Endothelial cell of umbilical vein (primary cell): ENCODE results near the gene COL13A1. TPM values are rescaled to one million over a fixed set of nuclear protein-coding genes. Genes with fewer than 3 reads are reported as not detected.

Experiments
- BruUV-seq: library from RNA; stranded (reverse); fragments of 400-500 nt; replicated peaks from 2 replicates; lab custom pipeline; 2021; lab: Mats Ljungman, UMichigan
- CTCF ChIA-PET: fragments of 300-600, 350-600 bp; sonication (Branson Sonifier 250); formaldehyde crosslinking; loops from one replicate; lab custom pipeline; 2021; ENCODE audit warnings: antibody characterized with exemption, inconsistent platforms; lab: Charles Lee
- POLR2A ChIA-PET: fragments of 300-600, 350-600 bp; sonication (Branson Sonifier 250); formaldehyde crosslinking; loops from one replicate; lab custom pipeline; 2021; ENCODE audit warnings: antibody characterized with exemption, inconsistent platforms; lab: Charles Lee
- DNase-seq: peaks from one replicate; pipeline ENCODE4 v3.0.0-alpha.2; 2011; ENCODE audit warnings: low read depth, low spot score
- FAIRE-seq: peaks from 2 replicates; lab custom pipeline; 2011; peaks lifted over from hg19 to GRCh38; lab: Jason Lieb, UNC
- H2AFZ ChIP-seq: 2 replicates; pipeline ENCODE4 v1.6.0; 2012; ENCODE audit warnings: low read depth, low read length, control low read depth, inconsistent platforms
- H3K27ac ChIP-seq: 2 replicates; pipeline ENCODE4 v1.5.1; 2011; ENCODE audit warnings: low read depth, mild to moderate bottlenecking, control low read depth, low read length, moderate library complexity; ENCODE audit not compliant: insufficient read depth
- H3K27me3 ChIP-seq, 2 experiments: 2 replicates each; pipeline versions ENCODE4 v1.6.0 to v1.6.1; 2011; ENCODE audit warnings: low read length in 2 of 2, mixed read lengths in 1 of 2; ENCODE audit not compliant: control insufficient read depth in 2 of 2, insufficient read depth in 2 of 2
- H3K36me3 ChIP-seq, 2 experiments: 2 replicates in 1 of 2; 3 replicates in 1 of 2; pipeline ENCODE4 v1.5.1; 2011; ENCODE audit warnings: low read length in 2 of 2, mild to moderate bottlenecking in 1 of 2, moderate library complexity in 1 of 2; ENCODE audit not compliant: control insufficient read depth in 2 of 2, insufficient read depth in 2 of 2; ENCODE audit errors: extremely low read depth in 1 of 2
- H3K4me1 ChIP-seq: 3 replicates; pipeline ENCODE4 v1.5.1; 2011; ENCODE audit warnings: mild to moderate bottlenecking, low read length; ENCODE audit not compliant: control insufficient read depth, insufficient read depth; ENCODE audit errors: extremely low read depth
- H3K4me2 ChIP-seq: 2 replicates; pipeline ENCODE4 v1.6.1; 2011; ENCODE audit warnings: low read length, control low read depth, mixed read lengths; ENCODE audit not compliant: insufficient read depth
- H3K4me3 ChIP-seq, 3 experiments: fragments of 200-600 bp in 1 of 3; sonication (generic), shearing (Covaris generic) in 1 of 3; replicated peaks in 1 of 3; 2 replicates each; pipeline ENCODE4 v1.5.1; 2011 to 2016; ENCODE audit warnings: control low read depth in 3 of 3, low read length in 3 of 3, mild to moderate bottlenecking in 2 of 3, inconsistent platforms in 1 of 3, low read depth in 1 of 3, moderate library complexity in 1 of 3; ENCODE audit not compliant: insufficient read depth in 1 of 3
- H3K79me2 ChIP-seq: 2 replicates; pipeline ENCODE4 v1.6.0; 2012; ENCODE audit warnings: low read length, inconsistent platforms; ENCODE audit not compliant: control insufficient read depth, insufficient read depth
- H3K9ac ChIP-seq: replicated peaks from 2 replicates; pipeline ENCODE3; 2011; ENCODE audit warnings: low read length, control low read depth; ENCODE audit not compliant: insufficient read depth; ENCODE audit errors: extremely low read depth
- H3K9me1 ChIP-seq: replicated peaks from 3 replicates; pipeline ENCODE4 v1.6.0; 2011; ENCODE audit warnings: mild to moderate bottlenecking, low read length; ENCODE audit not compliant: control insufficient read depth, insufficient read depth; ENCODE audit errors: extremely low read depth
- H3K9me3 ChIP-seq: replicated peaks from 2 replicates; pipeline ENCODE4 v1.5.1; 2012; ENCODE audit warnings: low read length, inconsistent platforms; ENCODE audit not compliant: control insufficient read depth, insufficient read depth
- H4K20me1 ChIP-seq: replicated peaks from 2 replicates; pipeline ENCODE3; 2011; ENCODE audit warnings: mild to moderate bottlenecking, low read length; ENCODE audit not compliant: control insufficient read depth, insufficient read depth; ENCODE audit errors: extremely low read depth
- CTCF ChIP-seq, 2 donors: IDR thresholded peaks; 1 replicate in 1 of 2; 2 replicates in 1 of 2; pipeline ENCODE4 v1.5.1; 2011; ENCODE audit warnings: low read length in 2 of 2, mild to moderate bottlenecking in 2 of 2, moderate library complexity in 2 of 2, control low read depth in 1 of 2, inconsistent platforms in 1 of 2, low read depth in 1 of 2; ENCODE audit not compliant: insufficient read depth in 1 of 2; ENCODE audit errors: extremely low read depth in 1 of 2
- EZH2 ChIP-seq: IDR thresholded peaks from 2 replicates; pipeline ENCODE4 v1.6.1; 2012; ENCODE audit warnings: borderline replicate concordance, low read depth, mild to moderate bottlenecking, moderate library complexity, low read length, inconsistent platforms; ENCODE audit not compliant: severe bottlenecking
- FOS ChIP-seq: IDR thresholded peaks from 2 replicates; pipeline ENCODE4 v1.6.1; 2011; ENCODE audit warnings: mild to moderate bottlenecking, low read length, moderate library complexity, borderline replicate concordance; ENCODE audit not compliant: insufficient read depth
- GATA2 ChIP-seq: IDR thresholded peaks from 2 replicates; pipeline ENCODE4 v1.7.0; 2011; ENCODE audit warnings: low read depth, mild to moderate bottlenecking, moderate library complexity, mixed read lengths, low read length; ENCODE audit not compliant: insufficient read length, insufficient read depth
- JUN ChIP-seq: IDR thresholded peaks from 2 replicates; pipeline ENCODE4 v1.6.1; 2011; ENCODE audit warnings: borderline replicate concordance, low read depth; ENCODE audit not compliant: insufficient read length, insufficient read depth
- MYC ChIP-seq: IDR thresholded peaks from one replicate; pipeline ENCODE4 v1.6.1; 2011; ENCODE audit warnings: mild to moderate bottlenecking, low read depth, low read length
- POLR2A ChIP-seq: IDR thresholded peaks from 2 replicates; pipeline ENCODE4 v1.6.1; 2012; ENCODE audit warnings: low read depth, mild to moderate bottlenecking, control low read depth, low read length
- POLR2AphosphoS5 ChIP-seq: IDR thresholded peaks from 2 replicates; pipeline ENCODE4 v1.6.1; 2012; ENCODE audit warnings: low read depth, mild to moderate bottlenecking, control low read depth, low read length, moderate library complexity; ENCODE audit not compliant: insufficient read depth
- dilution Hi-C: fragments of 300-500 bp; cut with MboI; formaldehyde crosslinking; loops from one replicate; pipeline ENCODE4 v1.15.0; 2019; ENCODE audit warnings: low sequenced_read_pairs; ENCODE audit not compliant: extremely low pct_ligation_motif_present
- intact Hi-C: fragments of 100-400 bp; cut with micrococcal nuclease; formaldehyde crosslinking; loops from one replicate; pipeline ENCODE4 v1.10.0; 2022
- polyA plus RNA-seq, 4 experiments: library from polyadenylated mRNA; depleted of rRNA in 3 of 4; stranded (reverse) in 3 of 4; unstranded in 1 of 4; fragments of >200 nt; gene quantifications; 2 replicates each; pipeline versions ENCODE4 v1.2.1 to v1.2.3, GENCODE V29; 2011 to 2012; ENCODE audit warnings: missing spikeins in 1 of 4
- total RNA-seq: library from RNA; stranded (reverse); gene quantifications from 2 replicates; pipeline ENCODE4 v1.2.3, GENCODE V29; 2021
- TF ChIP-seq, protein P1 (sequence below): IDR thresholded peaks from 2 replicates; pipeline ENCODE4 v1.6.1; 2011; ENCODE audit not compliant: insufficient read depth, insufficient read length

COL13A1 gene
- total and polyA plus RNA-seq, 2 donors (not counting 3 experiments of a cell fraction or from before 2014, with no cell fraction given): 21.4 to 47.5 TPM

- Histone ChIP-seq H3K79me2 (no peaks in the 10 kb centered on the region), H2AFZ (no peak overlapping the region), H3K4me2 (no peak overlapping the region), H3K9me3 (no peaks in the 10 kb centered on the region), H3K9ac (no peak overlapping the region), H3K27ac (no peak overlapping the region), H4K20me1 (no peaks in the 10 kb centered on the region), H3K9me1 (no peaks in the 10 kb centered on the region), H3K27me3 (peaks cover 43% of the 10 kb centered on the region in 2 experiments), H3K4me3 (no peak overlapping the region), H3K4me1 (no peaks in the 10 kb centered on the region), H3K36me3 (no peaks in the 10 kb centered on the region)
- DNase-seq: no peak
- ChIA-PET CTCF (interaction anchor here (1.4 to 19.6 kb wide), 2 partner anchors 8 to 131 kb away, joined by 5 to 622 read pairs; no protein-coding TSS in a partner anchor), POLR2A (no interaction called here)
- dilution Hi-C loops (no loop called here), intact Hi-C loops (no loop called here)
- no peak for FAIRE-seq
- TF ChIP-seq POLR2A (no peak), POLR2AphosphoS5 (no peak), GATA2 (no peak), CTCF (IDR thresholded peaks at IDR 0.05; ENCODE audit: extremely low read depth in 1 of 2, insufficient read depth in 1 of 2, low read depth in 1 of 2, low read length in 2 of 2) (no peak), JUN (no peak), FOS (no peak)
- BruUV-seq: no TSS peak
Measured at GRCh38 chr10:69781576-69781975, 20.1 kb upstream of the COL13A1 start.

- ChIA-PET CTCF (interaction anchor here (0.8 to 19.6 kb wide), 5 partner anchors 11 to 139 kb away, joined by 3 to 622 read pairs (median 5); no protein-coding TSS in a partner anchor), POLR2A (no interaction called here)
- Histone ChIP-seq H3K9ac (no peak overlapping the region), H3K79me2 (no peaks in the 10 kb centered on the region), H3K9me3 (no peaks in the 10 kb centered on the region), H4K20me1 (no peaks in the 10 kb centered on the region), H3K4me3 (no peak overlapping the region), H3K36me3 (no peaks in the 10 kb centered on the region), H2AFZ (no peak overlapping the region), H3K4me2 (no peak overlapping the region), H3K27me3 (peaks cover 42 to 43% of the 10 kb centered on the region in 2 experiments), H3K9me1 (no peaks in the 10 kb centered on the region), H3K4me1 (no peaks in the 10 kb centered on the region), H3K27ac (no peak overlapping the region)
- dilution Hi-C loops: no loop called here
- FAIRE-seq (no peak), DNase-seq (no peak)
- intact Hi-C loops: no loop called here
- BruUV-seq: no TSS peak
- no peak for TF ChIP-seq CTCF (IDR thresholded peaks at IDR 0.05; ENCODE audit: extremely low read depth in 1 of 2, insufficient read depth in 1 of 2, low read depth in 1 of 2, low read length in 2 of 2)
- TF ChIP-seq POLR2AphosphoS5: no peak
- no peak for TF ChIP-seq GATA2
- TF ChIP-seq JUN: no peak
- no peak for TF ChIP-seq EZH2
- TF ChIP-seq, protein P1, sequence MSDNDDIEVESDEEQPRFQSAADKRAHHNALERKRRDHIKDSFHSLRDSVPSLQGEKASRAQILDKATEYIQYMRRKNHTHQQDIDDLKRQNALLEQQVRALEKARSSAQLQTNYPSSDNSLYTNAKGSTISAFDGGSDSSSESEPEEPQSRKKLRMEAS: no peak
- no peak for TF ChIP-seq FOS
- no peak for TF ChIP-seq MYC
- no peak for TF ChIP-seq POLR2A
Measured at GRCh38 chr10:69783515-69783914, 18.2 kb upstream of the COL13A1 start.
